ENCODE results near the gene TNFRSF11A.

The TNFRSF11A gene

DNA sequence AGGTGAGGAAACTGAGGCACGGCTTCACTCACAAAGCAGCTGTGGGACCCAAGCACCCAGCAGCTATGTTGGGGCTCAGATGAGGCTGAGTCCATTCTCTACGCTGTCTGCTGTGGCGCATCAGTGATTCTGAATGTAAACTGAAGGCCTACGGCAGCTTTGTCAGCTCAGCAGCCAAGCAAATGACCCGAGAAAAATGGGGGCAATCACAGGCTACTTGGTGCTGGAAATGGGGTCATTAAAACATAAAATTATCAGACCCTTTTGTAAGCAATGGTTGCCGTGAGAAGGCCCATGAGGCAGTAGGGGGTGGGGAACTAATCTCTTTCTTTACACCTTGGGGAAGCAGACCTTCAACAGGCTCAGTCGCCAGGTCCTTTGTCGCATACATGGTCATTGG is 113.8 kb downstream of the TNFRSF11A start:
- TF ChIP-seq, protein P1, sequence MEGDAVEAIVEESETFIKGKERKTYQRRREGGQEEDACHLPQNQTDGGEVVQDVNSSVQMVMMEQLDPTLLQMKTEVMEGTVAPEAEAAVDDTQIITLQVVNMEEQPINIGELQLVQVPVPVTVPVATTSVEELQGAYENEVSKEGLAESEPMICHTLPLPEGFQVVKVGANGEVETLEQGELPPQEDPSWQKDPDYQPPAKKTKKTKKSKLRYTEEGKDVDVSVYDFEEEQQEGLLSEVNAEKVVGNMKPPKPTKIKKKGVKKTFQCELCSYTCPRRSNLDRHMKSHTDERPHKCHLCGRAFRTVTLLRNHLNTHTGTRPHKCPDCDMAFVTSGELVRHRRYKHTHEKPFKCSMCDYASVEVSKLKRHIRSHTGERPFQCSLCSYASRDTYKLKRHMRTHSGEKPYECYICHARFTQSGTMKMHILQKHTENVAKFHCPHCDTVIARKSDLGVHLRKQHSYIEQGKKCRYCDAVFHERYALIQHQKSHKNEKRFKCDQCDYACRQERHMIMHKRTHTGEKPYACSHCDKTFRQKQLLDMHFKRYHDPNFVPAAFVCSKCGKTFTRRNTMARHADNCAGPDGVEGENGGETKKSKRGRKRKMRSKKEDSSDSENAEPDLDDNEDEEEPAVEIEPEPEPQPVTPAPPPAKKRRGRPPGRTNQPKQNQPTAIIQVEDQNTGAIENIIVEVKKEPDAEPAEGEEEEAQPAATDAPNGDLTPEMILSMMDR (IDR thresholded peaks at IDR 0.05), result no peak

All from LNCAP (cell line).